Pulmonary artery endothelial cell (primary cell): Measurements from ENCODE around the gene PKD1. TPM values are rescaled to one million over a fixed set of nuclear protein-coding genes. Genes with fewer than 3 reads are reported as not detected.

ENCODE experiments used
- DNase-seq: peaks from one replicate; pipeline ENCODE4 v3.0.0-alpha.2; 2011; ENCODE audit warnings: low read depth, low spot score
- total RNA-seq: library from RNA; depleted of rRNA; stranded (reverse); fragments of >200 nt; gene quantifications from 2 replicates; pipeline ENCODE4 v1.2.3, GENCODE V29; 2014

Gene PKD1
- total RNA-seq, 1 donor from 2014 or later, result 39.8 TPM

GRCh38 chr16:2170587-2171435, 35.1 kb upstream of the PKD1 start:
- DNase-seq, result no peak

DNA sequence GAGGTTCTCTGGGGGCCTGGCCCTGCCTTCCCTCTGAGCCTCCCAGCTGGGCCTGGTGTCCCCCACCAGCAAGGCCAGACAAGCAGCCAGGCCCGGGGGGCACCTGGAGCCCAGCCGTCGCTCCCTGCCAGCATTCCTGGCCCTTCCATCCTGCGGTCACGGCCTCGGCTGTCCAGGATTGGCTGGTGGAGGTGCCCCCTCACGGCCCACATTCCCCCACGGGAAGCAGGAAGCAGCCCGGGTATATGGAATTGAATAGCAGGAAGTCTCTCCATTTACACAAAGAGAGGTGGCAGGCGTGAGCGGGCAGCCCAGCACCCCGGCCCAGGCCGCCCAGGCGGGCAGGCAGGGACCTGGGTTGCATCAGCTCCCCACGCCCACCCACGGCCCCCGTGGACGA, 34.4 kb upstream of the PKD1 start:
- DNase-seq, result peak; percentile 89

GRCh38 chr16:2167068-2167638, 31.5 kb upstream of the PKD1 start:
- no peak for DNase-seq

DNA sequence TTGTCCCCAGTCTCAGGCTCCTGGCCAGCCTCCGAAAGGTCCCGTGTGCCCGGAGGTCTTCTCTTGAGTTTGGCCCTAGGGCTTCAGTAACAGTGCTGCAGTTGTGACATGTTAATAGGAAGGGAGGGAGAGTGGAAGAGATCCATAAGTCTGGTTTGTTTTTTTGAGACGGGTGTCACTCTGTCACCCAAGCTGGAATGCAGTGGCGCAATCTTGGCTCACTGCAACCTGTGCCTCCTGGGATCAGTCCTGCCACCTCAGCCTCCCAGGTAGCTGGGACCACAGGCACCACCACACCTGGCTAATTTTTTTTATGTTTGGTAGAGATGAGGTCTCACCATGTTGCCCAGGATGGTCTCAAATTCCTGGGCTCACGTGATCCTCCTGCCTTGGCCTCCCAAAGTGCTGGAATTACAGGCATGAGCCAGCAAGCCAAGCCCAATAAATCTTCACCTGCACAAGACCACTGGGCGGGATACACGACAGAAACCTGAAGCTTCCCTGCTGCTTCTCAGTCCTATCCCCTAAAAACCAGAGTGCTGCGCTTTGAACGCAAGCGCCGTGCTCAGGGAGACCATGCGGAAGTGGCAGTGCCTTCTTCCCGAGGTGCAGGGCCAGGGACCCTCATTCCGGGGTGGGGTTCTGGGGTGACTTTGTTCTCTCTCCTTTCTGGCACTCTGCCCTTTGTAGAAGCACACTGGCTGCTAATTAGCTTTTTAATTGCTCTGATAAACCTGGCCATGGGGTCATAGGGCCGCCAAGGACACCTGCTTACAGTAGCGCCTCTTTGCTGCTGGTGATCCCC, 30.8 kb upstream of the PKD1 start:
- DNase-seq, result no peak

DNA sequence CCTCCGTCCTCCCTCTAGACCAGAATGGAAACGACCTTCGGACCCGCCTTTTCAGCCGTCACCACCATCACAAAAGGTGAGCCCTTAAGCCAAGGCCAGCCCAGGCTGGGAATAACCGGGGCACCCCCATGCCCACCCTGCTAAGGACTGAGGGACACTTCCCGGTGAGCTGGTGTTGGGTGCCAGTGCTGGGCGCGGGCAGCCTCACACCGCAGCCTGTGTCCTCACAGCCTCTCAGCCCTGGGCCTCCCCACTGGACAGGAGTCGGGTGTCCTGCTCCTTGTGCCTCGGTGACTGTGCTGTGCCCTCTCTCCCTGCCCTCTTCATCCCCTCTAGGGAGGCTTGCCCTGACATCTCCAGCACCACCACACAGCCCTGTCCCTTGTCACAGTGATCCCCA, 30.2 kb upstream of the PKD1 start:
- DNase-seq, result no peak

- DNase-seq, result no peak
Measured at GRCh38 chr16:2163211-2163881, 27.6 kb upstream of the PKD1 start.

- no peak for DNase-seq
Measured at GRCh38 chr16:2162676-2163118, 27.0 kb upstream of the PKD1 start.

DNA sequence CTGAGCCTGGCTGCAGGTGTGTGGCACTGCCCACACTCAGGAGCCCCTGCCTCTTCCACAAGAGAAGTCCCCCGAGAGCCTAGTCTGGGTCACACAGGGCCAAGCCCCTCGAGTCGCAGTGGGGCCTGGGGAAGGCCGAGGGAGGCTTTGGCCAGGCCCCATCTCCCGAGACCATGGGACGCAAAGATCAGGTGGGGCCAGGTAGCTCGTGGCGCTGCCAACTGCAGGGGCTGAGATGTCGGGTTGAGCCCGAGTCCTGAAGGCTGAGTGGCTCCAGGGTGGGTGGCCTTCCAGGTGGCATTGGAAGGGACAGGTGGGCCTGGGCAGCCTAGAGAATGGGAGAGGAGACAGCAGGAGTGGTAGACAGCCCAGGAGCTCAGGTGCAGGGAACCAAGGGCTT, 26.2 kb upstream of the PKD1 start:
- DNase-seq, result no peak

- no peak for DNase-seq
Measured at GRCh38 chr16:2160915-2161551, 25.3 kb upstream of the PKD1 start.

DNA sequence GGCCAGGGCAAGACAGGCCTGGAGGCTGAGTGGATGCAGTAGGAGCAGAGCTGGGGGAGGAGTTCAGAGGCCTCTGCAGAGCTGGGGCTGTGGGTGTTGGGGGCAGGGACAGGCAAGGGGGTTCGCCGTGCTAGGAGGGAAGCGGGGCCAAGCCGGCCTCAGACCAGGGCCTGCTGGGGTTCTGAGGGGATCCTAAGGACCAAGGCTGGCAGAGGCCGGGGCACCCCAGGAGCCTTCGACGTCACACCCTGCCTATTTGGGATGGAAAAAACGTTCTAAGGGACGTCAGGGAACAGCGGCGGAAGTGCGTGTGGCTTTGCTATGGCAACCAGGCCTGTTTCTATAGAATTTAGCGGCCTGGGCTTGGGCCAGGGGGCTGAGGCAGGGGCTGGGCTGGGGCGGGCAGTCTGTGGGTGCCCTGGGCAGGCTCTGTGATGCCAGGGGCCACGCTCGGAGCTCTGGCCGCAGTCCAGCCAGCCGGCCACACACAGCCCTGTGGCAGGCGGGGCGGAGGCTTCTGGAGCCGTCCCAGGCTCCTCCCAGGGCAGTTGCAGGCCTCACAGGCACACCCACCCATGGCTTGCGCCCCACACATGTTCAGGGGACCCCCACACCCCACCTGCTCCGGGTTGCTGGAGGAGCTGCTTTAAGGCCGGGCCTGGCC, 23.6 kb upstream of the PKD1 start:
- DNase-seq, result peak; percentile 60

- no peak for DNase-seq
Measured at GRCh38 chr16:2158262-2158638, 22.6 kb upstream of the PKD1 start.

GRCh38 chr16:2157480-2158261, 22.0 kb upstream of the PKD1 start:
- no peak for DNase-seq

DNA sequence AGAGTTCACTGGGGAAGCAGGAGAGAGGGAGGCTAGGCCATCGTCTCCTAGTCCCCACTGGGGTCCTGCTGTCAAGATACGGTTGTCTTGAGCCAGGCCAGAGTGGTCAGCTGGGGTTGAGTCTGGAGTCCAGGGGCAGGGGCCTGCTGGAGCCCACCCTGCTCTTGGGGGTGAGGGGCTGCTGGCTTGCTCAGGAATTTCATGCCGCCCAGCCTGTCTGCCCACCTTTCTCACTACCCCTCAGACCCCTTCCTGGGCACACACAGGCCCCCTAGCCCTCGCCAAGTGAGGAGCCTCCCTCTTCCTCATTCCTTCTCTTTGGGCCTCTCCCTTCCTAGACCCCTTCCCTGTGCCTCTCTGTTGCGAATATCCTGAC, 21.1 kb upstream of the PKD1 start:
- no peak for DNase-seq

DNA sequence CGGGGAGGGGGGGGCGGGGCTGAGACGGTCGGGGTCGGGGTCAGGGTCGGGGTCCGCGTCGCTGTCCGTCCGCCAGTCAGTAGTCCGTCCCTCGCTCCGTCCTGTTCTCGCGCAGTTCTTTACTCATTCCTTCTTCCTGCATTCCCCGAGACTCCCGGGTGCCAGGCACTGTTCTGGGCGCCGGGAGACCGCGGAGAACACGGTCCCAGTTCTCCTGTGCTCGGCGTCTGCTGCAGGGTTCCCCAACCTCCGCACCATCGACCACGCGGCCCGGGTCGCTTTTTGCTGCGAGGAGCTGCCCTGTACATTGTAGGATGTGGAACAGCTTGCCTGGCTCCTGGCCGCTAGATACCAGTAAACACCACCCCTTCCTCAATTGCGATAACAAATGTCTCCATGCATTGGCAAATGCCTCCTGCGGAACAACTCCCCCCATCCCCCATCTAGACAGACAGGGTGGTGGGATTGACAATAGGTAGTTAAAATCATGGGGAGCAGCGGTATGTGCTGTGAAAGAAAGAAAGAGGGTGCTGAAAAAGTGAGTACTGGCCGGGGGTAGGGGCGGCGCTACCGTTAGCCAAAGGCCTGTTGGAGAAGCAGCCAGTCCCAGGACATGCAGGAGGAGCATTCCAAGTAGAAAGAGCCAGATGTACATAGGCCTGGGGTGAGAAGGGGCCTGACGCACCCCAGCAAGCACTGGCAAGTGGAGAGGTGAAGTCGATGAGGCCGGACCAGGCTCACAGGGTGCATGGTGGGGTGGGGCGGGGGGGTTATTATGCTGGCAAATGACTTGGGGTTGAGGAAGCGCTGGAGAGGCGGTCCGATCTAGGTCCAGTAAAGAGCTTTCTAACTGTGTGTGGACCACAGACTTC, 20.5 kb upstream of the PKD1 start:
- no peak for DNase-seq

- DNase-seq, result peak; percentile 100
Measured at GRCh38 chr16:2155091-2155950, 19.6 kb upstream of the PKD1 start, which contains the start of gene TRAF7. Gene TRAF7 (plus strand): TSS chr16:2155782. CDS start chr16:2163921, 8,139 bp downstream.

DNA sequence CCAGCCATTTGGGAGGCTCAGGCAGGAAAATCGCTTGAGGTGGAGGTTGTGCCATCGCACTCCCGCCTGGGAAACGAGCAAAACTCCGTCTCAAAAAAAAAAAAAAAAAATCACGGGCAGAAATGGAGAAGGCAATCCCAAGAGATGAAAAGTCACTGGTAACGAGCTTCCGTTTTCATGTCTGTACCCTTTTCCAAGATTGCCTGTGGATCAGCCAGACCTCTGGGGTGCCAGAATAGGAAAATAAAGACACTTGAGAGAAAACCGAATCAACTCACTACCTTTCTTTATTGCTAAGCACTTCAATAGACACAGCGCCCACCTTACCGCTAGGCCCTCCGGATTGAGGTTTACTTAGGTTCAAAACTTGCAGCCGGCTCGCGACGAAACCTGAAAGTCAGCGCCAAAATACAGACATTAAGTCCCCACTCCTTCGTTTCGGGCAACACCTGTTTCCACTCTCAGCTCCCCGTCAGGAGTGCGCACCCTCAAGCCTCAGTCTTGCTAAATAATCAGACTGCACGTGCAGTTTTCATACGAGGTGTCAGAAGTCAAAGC, 18.9 kb upstream of the PKD1 start:
- DNase-seq, result no peak

- no peak for DNase-seq
Measured at GRCh38 chr16:2152695-2153506, 17.2 kb upstream of the PKD1 start.
